Measurements from ENCODE around the gene GID4. TPM values are rescaled to one million over a fixed set of nuclear protein-coding genes. Genes with fewer than 3 reads are reported as not detected.

GID4 gene
- total and polyA plus RNA-seq, 2 of the 4 experiments (the other 2 are of a cell fraction), result 3.9 to 5.6 TPM

DNA sequence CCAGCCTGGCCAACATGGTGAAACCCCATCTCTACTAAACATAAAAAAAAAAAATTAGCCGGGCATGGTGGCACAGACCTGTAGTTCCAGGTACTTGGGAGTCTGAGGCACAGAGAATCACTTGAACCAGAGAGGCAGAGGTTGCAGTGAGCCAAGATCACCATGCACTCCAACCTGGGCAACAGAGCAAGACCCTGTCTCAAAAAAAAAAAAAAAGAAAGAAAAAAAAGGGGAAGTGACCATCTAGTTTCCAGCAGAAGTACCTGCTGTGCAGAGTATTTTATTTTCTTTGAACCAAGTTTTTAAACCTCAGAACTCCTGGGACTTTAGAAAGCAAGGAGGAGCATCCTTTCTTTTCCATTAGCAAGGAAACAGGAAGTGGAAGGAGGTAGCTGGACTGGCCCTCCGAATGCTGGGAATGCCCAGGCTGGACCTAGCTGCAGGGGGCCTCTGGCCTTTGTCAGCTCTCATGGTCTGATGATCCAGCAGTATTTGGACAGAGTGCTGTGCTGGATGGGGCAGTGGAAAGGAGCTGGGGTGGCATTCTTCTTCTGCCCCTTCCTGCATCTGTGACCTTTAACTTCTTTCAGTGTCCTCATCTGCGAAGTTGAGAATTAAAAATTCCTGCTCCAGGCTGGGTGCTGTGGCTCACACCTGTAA is 6.6 kb downstream of the GID4 start:
- dilution Hi-C loops (cut with HindIII; ENCODE audit: low sequenced_read_pairs, unreplicated experiment) (no loop called here), intact Hi-C loops (cut with micrococcal nuclease) (no loop called here), in situ Hi-C loops (cut with MboI; ENCODE audit: low sequenced_read_pairs) (no loop called here)
- Histone ChIP-seq H3K4me3 (ENCODE audit: insufficient read depth, low read depth, low read length) (no peak overlapping the region), H3K14ac (replicated peaks; ENCODE audit: low read depth, low read length) (no peak overlapping the region), H4K5ac (ENCODE audit: low read depth, low read length) (no peak overlapping the region), H3K9me1 (ENCODE audit: insufficient read depth, low read length) (peaks cover 4% of the 10 kb centered on the region), H3K4me2 (ENCODE audit: low read depth, low read length) (no peak overlapping the region), H3K56ac (ENCODE audit: extremely low read depth, insufficient read depth, low read length) (no peak overlapping the region), H3K9me3 (ENCODE audit: control insufficient read depth, insufficient read depth, low read length) (no peaks in the 10 kb centered on the region), H3K4ac (ENCODE audit: low read depth, low read length) (no peak overlapping the region), H2AFZ (replicated peaks; ENCODE audit: low read length, poor library complexity) (no peak overlapping the region), H4K8ac (ENCODE audit: low read depth in 2 of 2, low read length in 2 of 2) (no peak overlapping the region), H2AK5ac (ENCODE audit: low read depth, low read length) (no peak overlapping the region), H3K18ac (ENCODE audit: low read depth, low read length) (no peak overlapping the region), H3K36me3 (ENCODE audit: control insufficient read depth, insufficient read depth, low read length) (peaks cover 13% of the 10 kb centered on the region), H3K79me1 (ENCODE audit: low read depth in 1 of 2, low read length in 2 of 2) (peaks cover 22 to 23% of the 10 kb centered on the region in 2 experiments), H4K20me1 (ENCODE audit: insufficient read depth, low read length) (peaks cover 11% of the 10 kb centered on the region; the same call in 1 of the 2 replicates), H2BK5ac (ENCODE audit: low read depth, low read length, poor library complexity, severe bottlenecking) (no peak overlapping the region), H3K9ac (ENCODE audit: low read depth, low read length) (no peak overlapping the region), H4K91ac (ENCODE audit: insufficient read depth, low read depth, low read length) (no peak overlapping the region), H2BK20ac (ENCODE audit: low read depth, low read length) (no peak overlapping the region), H3K27me3 (ENCODE audit: control insufficient read depth, insufficient read depth, low read length) (no peaks in the 10 kb centered on the region), H2BK120ac (ENCODE audit: low read depth, low read length) (no peak overlapping the region), H3K23ac (ENCODE audit: low read depth, low read length) (no peak overlapping the region), H2AK9ac (replicated peaks; ENCODE audit: low read depth, low read length, poor library complexity) (no peak overlapping the region), H3K27ac (ENCODE audit: insufficient read depth, low read length) (no peak overlapping the region), H3K4me1 (ENCODE audit: control insufficient read depth, insufficient read depth, low read length) (peaks cover 5% of the 10 kb centered on the region; the same call in 1 of the 2 replicates), H2BK15ac (ENCODE audit: low read depth, low read length) (no peak overlapping the region)
- no peak for ATAC-seq (ENCODE audit: low read depth)
- ChIA-PET CTCF (no interaction called here), POLR2A (ENCODE audit: unreplicated experiment) (no interaction called here)
- no TSS peak for BruUV-seq (replicated peaks)
- TF ChIP-seq, protein P1, sequence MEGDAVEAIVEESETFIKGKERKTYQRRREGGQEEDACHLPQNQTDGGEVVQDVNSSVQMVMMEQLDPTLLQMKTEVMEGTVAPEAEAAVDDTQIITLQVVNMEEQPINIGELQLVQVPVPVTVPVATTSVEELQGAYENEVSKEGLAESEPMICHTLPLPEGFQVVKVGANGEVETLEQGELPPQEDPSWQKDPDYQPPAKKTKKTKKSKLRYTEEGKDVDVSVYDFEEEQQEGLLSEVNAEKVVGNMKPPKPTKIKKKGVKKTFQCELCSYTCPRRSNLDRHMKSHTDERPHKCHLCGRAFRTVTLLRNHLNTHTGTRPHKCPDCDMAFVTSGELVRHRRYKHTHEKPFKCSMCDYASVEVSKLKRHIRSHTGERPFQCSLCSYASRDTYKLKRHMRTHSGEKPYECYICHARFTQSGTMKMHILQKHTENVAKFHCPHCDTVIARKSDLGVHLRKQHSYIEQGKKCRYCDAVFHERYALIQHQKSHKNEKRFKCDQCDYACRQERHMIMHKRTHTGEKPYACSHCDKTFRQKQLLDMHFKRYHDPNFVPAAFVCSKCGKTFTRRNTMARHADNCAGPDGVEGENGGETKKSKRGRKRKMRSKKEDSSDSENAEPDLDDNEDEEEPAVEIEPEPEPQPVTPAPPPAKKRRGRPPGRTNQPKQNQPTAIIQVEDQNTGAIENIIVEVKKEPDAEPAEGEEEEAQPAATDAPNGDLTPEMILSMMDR (conservative IDR thresholded peaks at IDR 0.05; ENCODE audit: low read depth, low read length), result no peak
- TF ChIP-seq RAD21 (IDR thresholded peaks at IDR 0.05; ENCODE audit: low read length), result no peak
- TF ChIP-seq RFX5 (IDR thresholded peaks at IDR 0.05; ENCODE audit: low read depth, low read length), result no peak
- DNase-seq, result no peak
- 90% methylated on average over 2 of the region's 3 CpGs; no CpG with 5 or more reads in 1 of the 2 experiments for WGBS, 2 experiments (ENCODE audit: extremely low coverage in 2 of 2, insufficient read length in 1 of 2)

Measured in IMR-90 (cell line).